GM12872 (cell line): ENCODE data around the gene EIF2B5.

ENCODE experiments used
- TF ChIP-seq, protein P1 (sequence below): IDR thresholded peaks from 3 replicates; pipeline ENCODE4 v1.5.1; 2011; ENCODE audit warnings: low read depth, mild to moderate bottlenecking, low read length, moderate library complexity; ENCODE audit not compliant: insufficient read depth

Gene EIF2B5

GRCh38 chr3:184160456-184160855 lies 25.3 kb downstream of the EIF2B5 start:
- TF ChIP-seq, protein P1, sequence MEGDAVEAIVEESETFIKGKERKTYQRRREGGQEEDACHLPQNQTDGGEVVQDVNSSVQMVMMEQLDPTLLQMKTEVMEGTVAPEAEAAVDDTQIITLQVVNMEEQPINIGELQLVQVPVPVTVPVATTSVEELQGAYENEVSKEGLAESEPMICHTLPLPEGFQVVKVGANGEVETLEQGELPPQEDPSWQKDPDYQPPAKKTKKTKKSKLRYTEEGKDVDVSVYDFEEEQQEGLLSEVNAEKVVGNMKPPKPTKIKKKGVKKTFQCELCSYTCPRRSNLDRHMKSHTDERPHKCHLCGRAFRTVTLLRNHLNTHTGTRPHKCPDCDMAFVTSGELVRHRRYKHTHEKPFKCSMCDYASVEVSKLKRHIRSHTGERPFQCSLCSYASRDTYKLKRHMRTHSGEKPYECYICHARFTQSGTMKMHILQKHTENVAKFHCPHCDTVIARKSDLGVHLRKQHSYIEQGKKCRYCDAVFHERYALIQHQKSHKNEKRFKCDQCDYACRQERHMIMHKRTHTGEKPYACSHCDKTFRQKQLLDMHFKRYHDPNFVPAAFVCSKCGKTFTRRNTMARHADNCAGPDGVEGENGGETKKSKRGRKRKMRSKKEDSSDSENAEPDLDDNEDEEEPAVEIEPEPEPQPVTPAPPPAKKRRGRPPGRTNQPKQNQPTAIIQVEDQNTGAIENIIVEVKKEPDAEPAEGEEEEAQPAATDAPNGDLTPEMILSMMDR, result no peak

DNA sequence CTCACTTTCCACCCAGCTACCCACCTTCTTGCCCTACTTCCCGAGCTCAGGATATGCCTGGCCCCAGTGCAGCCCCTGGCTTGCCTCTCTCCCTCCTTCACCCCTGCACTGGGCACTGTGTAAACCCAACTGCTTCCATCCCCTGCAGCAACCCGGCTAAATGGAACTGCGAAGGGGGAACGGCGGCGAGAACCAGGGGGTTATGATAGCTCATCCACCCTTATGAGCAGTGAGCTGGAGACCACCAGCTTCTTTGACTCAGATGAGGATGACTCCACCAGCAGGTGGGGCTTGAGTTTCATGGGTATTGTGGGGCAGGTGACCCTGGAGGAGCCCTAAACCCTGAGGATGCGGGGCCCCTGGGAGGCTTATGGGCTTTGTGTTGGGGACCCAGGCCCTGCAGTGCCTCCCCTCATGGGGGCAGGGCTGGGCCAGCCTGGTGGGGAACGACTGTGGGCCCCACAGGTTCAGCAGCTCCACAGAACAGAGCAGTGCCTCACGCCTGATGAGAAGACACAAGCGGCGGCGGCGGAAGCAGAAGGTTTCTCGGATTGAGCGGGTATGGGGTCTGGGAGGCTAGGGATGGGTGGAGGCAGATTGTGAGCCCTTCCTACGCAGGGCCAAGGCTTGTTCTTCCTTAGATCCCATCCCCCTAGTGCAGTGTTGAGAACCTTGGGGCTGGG lies 29.6 kb downstream of the EIF2B5 start:
- TF ChIP-seq, protein P1, result no peak

GRCh38 chr3:184165543-184165942 lies 30.4 kb downstream of the EIF2B5 start:
- TF ChIP-seq, protein P1, result no peak

DNA sequence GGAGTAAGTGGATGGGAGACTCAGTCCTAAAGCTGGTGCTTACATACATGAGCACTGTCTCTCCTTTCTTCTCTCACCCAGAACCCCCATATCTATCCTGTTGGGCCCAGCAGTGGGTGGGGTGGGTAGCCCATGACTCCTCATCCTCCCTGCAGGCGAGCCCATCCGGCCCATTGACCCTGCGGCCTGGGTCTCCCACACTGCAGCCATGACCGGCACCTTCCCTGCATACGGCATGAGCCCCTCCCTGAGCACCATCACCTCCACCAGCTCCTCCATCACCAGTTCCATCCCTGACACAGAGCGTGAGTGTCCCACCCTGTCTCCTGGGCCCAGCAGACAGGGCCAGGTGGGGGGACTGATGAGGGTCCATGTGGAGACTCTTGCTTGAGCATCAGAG lies 31.5 kb downstream of the EIF2B5 start:
- TF ChIP-seq, protein P1, result no peak

DNA sequence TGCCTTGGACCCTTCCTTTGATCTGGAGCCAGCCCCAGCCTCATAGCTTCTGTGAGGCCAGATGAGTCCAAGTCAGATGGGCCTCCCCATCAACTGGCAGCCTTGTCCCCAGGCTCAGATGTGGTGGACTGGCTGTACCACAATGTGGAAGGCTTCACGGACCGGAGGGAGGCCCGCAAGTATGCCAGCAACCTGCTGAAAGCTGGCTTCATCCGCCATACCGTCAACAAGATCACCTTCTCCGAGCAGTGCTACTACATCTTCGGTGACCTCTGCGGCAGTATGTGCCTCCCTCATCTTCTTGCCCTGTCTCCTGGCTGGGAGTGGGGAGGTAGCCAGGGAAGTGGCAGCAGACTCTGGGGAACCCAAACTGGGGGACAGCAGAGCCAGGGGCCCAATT lies 32.6 kb downstream of the EIF2B5 start:
- TF ChIP-seq, protein P1, result no peak

- TF ChIP-seq, protein P1, result no peak
Observed at GRCh38 chr3:184168363-184169120, 33.4 kb downstream of the EIF2B5 start.

DNA sequence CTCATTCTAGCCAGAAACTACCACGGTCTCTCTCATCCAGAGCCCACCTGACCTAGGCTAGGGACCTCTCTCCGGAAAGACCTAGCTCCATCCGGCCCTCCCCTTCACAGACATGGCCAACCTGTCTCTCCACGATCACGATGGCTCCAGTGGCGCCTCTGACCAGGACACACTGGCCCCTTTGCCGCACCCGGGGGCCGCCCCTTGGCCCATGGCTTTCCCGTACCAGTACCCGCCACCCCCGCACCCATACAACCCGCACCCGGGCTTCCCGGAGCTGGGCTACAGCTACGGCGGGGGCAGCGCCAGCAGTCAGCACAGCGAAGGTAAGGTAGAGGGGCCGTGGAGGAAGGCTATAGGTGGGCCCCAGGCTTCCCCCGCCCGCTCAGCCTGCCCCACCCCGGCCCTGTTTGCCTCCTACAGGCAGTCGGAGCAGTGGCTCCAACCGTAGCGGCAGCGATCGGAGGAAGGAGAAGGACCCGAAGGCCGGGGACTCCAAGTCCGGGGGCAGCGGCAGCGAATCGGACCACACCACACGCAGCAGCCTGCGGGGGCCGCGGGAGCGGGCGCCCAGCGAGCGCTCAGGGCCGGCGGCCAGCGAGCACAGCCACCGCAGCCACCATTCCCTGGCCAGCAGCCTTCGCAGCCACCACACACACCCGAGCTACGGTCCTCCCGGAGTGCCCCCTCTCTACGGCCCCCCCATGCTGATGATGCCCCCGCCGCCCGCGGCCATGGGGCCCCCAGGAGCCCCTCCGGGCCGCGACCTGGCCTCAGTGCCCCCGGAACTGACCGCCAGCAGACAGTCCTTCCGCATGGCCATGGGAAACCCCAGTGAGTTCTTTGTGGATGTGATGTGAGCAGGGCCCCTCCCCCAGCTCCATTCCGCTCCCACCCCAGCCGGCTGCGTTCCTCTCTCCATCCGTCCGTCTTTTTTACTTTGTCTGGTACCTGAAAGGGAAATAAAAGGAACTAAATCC lies 35.0 kb downstream of the EIF2B5 start:
- TF ChIP-seq, protein P1, result no peak
